Measurements from ENCODE around the gene GK2. TPM values are rescaled to one million over a fixed set of nuclear protein-coding genes. Genes with fewer than 3 reads are reported as not detected.

The GK2 gene
- total RNA-seq, 1 donor = not detected

DNA sequence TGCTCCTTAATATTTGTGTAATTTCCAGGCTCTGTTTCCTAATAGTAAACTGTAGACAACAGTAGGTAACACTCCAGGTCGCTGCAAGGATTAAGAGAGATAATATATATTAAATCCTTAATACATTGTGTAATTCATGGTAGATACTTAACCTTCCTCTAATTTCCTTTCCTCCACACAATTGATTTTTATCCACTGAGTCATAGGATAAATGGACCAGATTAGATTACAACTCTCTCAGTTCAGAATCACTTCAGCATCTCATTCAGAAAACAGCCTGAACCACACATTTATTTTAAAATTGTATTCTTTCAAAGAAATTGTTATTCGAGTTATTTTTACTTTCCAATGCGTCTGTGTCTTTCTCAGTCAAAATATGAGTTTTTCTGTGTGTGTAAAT lies 17.1 kb downstream of the GK2 start:
- DNase-seq (ENCODE audit: low read depth in 2 of 3, low spot score in 2 of 3) = no peak

DNA sequence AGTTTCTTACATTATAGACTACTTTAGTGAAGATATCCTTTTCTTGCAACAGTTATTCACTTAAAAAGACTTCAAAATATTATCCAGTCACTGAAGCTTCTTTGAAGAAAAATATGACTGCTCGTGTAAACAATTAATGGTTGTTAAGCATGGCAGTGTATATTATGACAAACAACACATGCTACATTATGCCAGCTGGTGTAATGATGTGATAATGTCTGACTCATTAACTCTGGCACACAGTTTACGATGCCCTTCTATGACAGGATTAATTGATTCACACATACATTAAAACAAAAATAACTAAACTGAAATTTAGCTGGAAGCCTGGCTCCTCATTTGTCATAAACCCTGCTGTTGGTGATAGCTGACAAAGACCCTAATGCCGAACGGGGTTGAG lies 22.4 kb downstream of the GK2 start:
- DNase-seq (ENCODE audit: low read depth in 2 of 3, low spot score in 2 of 3) = no peak

DNA sequence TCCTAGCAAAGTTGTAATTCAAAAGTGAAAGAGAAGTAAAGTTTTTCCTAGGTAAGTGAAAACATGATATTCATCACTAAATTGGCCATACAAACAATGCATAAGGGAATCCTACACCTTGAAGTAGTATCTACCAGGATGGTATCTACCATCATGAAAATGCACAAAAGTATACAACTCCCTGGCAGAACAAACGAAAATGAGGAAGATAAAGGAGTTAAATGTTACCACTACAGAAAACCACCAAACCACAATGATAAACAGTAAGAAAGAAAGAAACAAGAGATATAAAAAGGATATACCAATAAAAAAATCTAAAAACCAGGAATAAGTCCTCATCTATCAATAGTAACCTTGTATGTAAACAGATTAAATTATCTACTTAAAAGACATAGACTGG lies 26.9 kb downstream of the GK2 start:
- DNase-seq (ENCODE audit: low read depth in 2 of 3, low spot score in 2 of 3) = peak in 1 of 3 donors; percentile 53

DNA sequence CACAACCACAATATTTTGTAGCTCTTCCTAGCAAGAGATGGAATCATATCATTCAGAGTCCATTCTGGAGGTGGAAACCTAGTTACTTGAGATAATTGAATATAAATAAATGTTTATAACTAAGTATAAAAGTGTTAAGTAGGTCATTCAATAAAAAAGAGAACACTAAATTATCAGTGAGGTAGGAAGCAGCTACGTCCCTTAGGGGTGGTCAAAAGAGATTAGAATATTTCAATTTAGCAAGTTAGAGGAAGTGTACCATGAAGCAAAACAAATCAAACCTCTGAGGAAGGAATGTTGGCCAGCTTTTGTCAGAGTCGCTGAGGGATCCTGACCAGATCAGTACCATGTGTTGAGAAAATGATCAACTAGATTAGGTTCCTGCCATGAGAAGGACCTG lies 38.0 kb downstream of the GK2 start:
- DNase-seq (ENCODE audit: low read depth in 2 of 3, low spot score in 2 of 3) = peak in 1 of 3 donors; percentile 41

DNA sequence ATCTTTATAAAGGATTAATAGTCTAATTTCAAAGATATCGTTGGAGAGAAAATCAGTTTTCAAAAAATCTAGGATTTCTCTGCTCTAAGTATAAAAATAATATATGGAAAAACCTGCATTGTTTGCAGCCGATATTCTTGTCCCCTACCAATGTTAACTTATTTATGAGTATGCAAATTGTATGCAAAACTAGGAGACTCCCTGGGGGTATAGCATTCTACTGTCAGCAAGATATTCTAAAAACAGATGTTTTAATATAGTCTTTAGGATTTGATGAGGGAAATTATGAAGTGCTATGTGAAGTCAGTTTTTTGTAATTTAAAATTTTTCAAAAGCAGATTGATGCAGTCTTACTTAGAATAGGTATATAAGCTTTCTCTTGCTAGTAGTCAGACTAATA lies 40.9 kb downstream of the GK2 start:
- DNase-seq (ENCODE audit: low read depth in 2 of 3, low spot score in 2 of 3) = no peak

DNA sequence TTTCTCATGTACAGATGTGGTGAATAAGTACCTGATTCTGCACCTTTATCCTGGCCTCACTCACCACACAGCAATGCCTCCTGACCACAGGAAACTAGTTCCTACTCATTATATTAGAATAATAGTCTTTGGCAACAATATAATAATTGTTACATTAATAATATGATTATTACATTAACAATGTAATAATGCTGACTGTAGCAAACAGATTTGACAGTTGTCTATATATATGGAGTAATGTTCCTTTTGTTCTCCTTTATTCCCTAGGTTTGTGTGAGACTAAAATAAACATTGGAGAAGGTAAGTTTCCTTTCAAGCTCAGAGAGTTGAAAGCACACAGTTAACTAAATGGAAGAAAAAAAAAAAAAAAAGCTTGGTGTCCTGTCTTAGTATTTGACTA lies 41.6 kb downstream of the GK2 start:
- no peak for DNase-seq (ENCODE audit: low read depth in 2 of 3, low spot score in 2 of 3)

DNA sequence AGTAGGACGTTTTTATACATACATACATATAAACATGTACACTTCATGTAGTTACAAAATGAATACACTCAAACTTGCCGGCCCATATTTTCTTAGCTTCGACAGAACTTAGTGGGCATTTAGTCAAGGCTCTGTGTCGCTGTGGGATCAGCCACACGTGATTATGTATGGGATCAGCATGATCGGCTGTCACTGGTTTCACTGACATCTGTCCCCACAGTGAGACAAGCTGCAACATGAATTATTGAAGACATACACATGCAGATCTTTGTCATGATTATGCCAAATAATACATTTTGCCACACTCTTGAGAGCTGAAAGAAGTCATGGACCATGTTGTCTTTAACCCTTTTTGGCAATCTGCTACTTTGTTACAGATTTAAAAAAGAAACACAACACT lies 44.0 kb downstream of the GK2 start:
- no peak for DNase-seq (ENCODE audit: low read depth in 2 of 3, low spot score in 2 of 3)

DNA sequence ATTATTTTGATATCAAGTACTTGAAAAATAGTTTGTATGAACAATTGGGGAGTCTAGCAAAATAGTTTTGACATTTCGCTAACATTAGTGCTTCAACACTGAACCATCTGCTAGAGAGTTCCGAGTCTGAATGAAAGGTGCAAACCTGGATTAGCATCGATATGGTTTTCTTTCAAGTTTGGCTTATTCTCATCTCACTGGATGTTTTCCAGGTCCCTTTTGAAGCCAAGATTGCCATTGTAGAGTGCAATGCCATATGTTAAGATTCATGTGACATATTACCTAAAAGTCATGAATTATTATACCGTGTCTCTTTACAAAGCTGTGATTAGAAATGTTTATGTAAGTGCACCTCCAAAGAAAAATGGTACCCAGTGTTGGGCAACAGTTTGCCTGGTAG lies 45.4 kb downstream of the GK2 start:
- DNase-seq (ENCODE audit: low read depth in 2 of 3, low spot score in 2 of 3) = no peak

DNA sequence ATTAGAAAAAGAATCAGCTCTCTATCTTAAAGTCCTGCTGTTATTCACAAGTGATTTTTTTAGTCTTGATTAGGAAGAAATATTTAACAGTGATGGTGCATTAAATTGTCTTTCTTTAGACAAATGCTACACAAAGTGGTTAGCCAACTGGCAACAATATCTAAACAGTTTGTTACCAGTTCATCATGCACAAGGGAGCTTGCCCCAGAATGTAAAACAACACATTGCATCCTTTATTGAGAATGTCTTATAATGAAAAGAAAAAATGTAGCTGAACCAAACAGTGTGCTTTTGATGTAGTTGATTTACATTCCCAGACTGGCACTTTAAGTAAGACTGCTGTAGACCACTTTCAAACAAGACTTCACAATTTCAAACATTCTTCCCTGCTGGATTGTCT lies 48.0 kb downstream of the GK2 start:
- no peak for DNase-seq (ENCODE audit: low read depth in 2 of 3, low spot score in 2 of 3)

DNA sequence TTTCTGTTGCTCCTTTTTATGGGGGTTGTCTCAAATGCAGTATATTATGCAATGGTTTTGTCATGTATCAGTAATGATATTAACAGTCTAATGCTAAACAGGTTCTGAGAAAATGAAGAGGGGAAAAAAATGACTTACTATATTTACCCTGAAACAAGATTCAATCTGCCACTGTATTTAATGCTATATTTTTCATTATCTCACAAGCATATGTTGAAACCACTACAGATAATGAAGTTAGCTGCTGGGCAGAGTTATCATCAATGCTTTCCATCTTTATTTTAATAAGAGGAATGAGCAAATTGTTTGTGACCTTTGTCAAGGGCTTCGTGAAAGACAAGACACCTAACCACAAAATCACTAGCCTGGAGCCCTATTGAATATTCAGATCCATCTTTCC lies 49.6 kb downstream of the GK2 start:
- DNase-seq (ENCODE audit: low read depth in 2 of 3, low spot score in 2 of 3) = no peak

DNA sequence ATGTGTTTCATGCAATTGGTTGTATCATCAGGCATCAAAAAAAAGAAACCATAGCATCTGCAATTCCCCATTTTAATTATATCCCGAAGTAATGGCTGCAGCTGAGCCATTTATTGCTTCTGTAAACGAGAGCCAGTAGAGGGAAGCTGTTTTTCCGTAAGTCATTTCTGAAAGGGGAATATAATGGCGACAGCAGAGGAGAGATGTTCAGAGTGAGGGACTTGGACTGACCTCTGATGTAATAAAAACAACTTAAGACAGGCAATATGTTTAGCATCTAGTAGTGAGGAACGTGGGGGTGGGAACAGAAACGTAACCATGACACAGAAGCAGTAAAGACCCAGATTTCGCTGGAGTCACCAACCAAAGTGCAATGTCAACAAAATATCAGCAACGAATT lies 50.7 kb downstream of the GK2 start:
- DNase-seq (ENCODE audit: low read depth in 2 of 3, low spot score in 2 of 3) = no peak

Other genes with a start within 250 kb of the GK2 start
- under 0.01 TPM for gene NAA11, start 82.2 kb downstream of the GK2 start, total RNA-seq

All from hematopoietic multipotent progenitor cell (in vitro differentiated cells).